Brain microvascular endothelial cell (primary cell): ENCODE measurements around the gene VAX1.

Source experiments
- DNase-seq: peaks from one replicate; pipeline ENCODE4 v3.0.0-alpha.2; 2020
- H3K27ac ChIP-seq: fragments of 250-450 bp; sonication (Bioruptor Pico); 2 replicates; pipeline ENCODE4 v1.5.1; 2020; ENCODE audit warnings: mild to moderate bottlenecking, moderate library complexity
- H3K27me3 ChIP-seq: fragments of 250-450 bp; sonication (Bioruptor Pico); replicated peaks from 2 replicates; pipeline ENCODE4 v1.5.1; 2020; ENCODE audit warnings: mild to moderate bottlenecking
- H3K36me3 ChIP-seq: fragments of 250-450 bp; sonication (Bioruptor Pico); replicated peaks from 2 replicates; pipeline ENCODE4 v1.5.1; 2020; ENCODE audit warnings: mild to moderate bottlenecking
- H3K4me3 ChIP-seq: 2 replicates; pipeline ENCODE4 v1.5.1; 2011; ENCODE audit warnings: low read depth, mild to moderate bottlenecking, control low read depth, low read length, moderate library complexity
- in situ Hi-C: cut with HindIII; loops from 2 replicates; pipeline ENCODE4 v1.10.0; 2017; ENCODE audit warnings: low sequenced_read_pairs, low pct_ligation_motif_present
- TF ChIP-seq, protein P1 (sequence below): IDR thresholded peaks from 2 replicates; pipeline ENCODE4 v1.5.1; 2011; ENCODE audit warnings: low read depth, mild to moderate bottlenecking, moderate library complexity, low read length, control low read depth, inconsistent platforms; ENCODE audit errors: missing control alignments

VAX1 gene

DNA sequence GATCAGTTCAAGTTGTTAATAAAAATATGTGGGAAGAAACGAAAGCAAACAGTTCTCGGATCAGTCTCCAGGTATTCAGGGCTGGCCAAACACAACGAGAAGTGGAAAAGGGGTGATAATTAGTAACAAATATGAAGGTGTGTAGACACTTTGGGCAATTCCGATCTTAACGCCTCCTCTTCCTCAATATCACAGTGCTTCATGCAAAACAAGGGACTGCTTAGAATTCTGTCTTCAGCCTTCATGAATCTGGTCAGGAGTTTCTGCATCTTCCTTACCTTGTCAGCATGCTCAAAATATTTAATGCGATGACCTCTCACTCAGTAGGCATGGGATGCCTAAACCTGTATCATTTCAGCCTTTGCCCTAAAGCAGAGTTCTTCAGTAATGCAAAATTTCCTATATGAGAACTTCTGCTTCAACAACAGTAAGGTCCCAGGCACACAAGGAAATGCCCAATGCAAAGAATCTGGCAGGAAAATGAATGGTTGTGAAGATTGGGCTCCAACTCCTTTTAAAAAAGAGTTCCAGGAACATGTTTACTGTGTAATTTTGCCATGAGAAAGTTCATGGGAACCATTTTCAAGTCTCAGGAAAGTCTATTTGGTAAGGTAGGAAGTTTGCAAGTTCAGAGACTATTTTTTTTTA, 23.4 kb upstream of the VAX1 start:
- Histone ChIP-seq H3K36me3 (no peaks in the 10 kb centered on the region), H3K27me3 (peaks cover 86% of the 10 kb centered on the region), H3K4me3 (no peak overlapping the region), H3K27ac (no peak overlapping the region)
- in situ Hi-C loops, result loop anchor here (25.0 kb wide), 2 partner anchors 349 to 474 kb away; no protein-coding TSS in a partner anchor
- TF ChIP-seq, protein P1, sequence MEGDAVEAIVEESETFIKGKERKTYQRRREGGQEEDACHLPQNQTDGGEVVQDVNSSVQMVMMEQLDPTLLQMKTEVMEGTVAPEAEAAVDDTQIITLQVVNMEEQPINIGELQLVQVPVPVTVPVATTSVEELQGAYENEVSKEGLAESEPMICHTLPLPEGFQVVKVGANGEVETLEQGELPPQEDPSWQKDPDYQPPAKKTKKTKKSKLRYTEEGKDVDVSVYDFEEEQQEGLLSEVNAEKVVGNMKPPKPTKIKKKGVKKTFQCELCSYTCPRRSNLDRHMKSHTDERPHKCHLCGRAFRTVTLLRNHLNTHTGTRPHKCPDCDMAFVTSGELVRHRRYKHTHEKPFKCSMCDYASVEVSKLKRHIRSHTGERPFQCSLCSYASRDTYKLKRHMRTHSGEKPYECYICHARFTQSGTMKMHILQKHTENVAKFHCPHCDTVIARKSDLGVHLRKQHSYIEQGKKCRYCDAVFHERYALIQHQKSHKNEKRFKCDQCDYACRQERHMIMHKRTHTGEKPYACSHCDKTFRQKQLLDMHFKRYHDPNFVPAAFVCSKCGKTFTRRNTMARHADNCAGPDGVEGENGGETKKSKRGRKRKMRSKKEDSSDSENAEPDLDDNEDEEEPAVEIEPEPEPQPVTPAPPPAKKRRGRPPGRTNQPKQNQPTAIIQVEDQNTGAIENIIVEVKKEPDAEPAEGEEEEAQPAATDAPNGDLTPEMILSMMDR, result no peak
- no peak for DNase-seq

DNA sequence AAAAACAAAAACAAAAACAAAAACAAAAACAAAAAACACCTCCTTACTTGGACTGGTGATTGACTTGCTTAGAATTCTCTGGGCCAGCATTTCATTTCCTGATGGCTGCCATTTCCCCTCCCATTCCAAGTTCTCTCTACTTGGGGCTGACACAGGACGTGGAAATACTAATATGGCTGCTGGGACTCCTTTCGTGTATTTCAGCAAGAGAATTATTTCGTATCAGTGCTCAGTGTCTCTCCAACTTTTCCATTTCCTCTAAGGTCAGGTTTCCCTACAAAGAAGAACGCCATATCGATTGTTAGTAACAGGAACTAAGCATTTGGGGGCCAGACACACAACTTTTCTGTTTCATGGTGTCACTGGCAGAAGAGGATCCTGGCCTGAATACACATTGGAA, 22.5 kb upstream of the VAX1 start:
- H3K4me3 ChIP-seq, result no peak overlapping the region
- no peak for DNase-seq
- peaks cover 77% of the 10 kb centered on the region for H3K27me3 ChIP-seq
- no peak overlapping the region for H3K27ac ChIP-seq
- H3K36me3 ChIP-seq, result no peaks in the 10 kb centered on the region
- in situ Hi-C loops, result loop anchor here (25.0 kb wide), 2 partner anchors 348 to 473 kb away; no protein-coding TSS in a partner anchor
- TF ChIP-seq, protein P1, result no peak

DNA sequence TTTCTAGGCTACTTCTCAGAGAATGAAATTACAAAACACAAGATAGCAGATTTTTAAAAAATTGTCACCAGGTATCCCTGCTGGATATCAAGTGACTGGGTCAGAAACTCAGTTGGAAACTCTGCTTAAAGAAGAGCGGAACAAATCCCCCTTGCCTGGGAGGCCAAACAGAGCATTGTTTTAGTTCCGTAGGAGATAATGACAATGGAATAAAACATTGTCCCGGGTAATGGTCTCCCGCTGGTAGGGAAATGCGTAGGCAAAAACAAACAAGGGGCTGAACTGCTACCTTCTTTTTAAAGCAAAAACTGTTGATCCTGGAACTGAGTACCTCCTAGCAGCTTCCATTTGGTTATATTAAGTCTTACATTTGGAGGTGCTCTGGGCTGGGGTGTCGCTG, 21.3 kb upstream of the VAX1 start:
- Histone ChIP-seq H3K4me3 (no peak overlapping the region), H3K27ac (no peak overlapping the region), H3K36me3 (no peaks in the 10 kb centered on the region), H3K27me3 (peaks cover 66% of the 10 kb centered on the region)
- in situ Hi-C loops, result loop anchor here (25.0 kb wide), 2 partner anchors 347 to 472 kb away; no protein-coding TSS in a partner anchor
- DNase-seq, result no peak
- TF ChIP-seq, protein P1, result no peak

DNA sequence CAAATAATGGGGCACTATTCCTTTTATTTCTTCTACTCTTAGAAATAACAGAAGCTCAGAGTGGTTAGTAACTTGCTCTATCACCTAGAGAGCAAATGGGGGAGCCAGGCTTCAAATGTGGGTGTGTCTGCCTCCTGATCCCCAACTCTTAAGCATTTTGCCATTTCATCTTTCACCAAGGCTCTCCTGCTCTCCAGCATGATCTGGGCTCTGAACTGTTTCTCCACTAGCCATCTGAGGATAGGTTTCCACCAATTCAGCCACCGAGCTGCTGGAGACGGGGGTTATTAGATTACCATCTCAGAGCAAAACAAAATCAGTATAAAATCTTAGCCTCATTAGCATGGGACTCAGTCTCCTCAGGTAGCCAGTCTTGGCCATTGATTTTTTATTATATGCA, 20.2 kb upstream of the VAX1 start:
- no peak for DNase-seq
- in situ Hi-C loops, result loop anchor here (25.0 kb wide), 2 partner anchors 346 to 471 kb away; no protein-coding TSS in a partner anchor
- no peak overlapping the region for H3K27ac ChIP-seq
- H3K27me3 ChIP-seq, result peaks cover 55% of the 10 kb centered on the region
- TF ChIP-seq, protein P1, result no peak
- H3K4me3 ChIP-seq, result no peak overlapping the region
- no peaks in the 10 kb centered on the region for H3K36me3 ChIP-seq

DNA sequence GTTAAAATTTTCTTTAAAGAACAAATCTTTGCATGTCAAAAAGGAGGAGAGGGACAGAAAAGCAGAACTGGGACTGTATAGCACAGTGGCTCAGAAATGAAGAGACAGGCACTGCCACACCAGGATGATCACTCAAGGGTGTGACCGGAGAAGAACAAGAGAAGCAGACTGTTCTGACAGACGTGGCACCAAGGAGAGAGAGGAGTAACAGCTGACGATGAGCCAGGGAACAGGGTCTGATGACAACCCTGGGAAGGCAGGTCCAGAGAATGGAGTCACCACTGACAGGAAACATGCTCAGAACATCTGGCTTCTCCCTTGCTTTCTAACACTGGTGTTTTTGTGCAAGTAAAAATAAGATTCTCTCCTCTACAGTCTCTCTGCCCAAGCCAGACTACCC, 14.6 kb upstream of the VAX1 start:
- in situ Hi-C loops, result loop anchor here (25.0 kb wide), 2 partner anchors 340 to 465 kb away; no protein-coding TSS in a partner anchor
- TF ChIP-seq, protein P1, result no peak
- no peak overlapping the region for H3K4me3 ChIP-seq
- H3K36me3 ChIP-seq, result no peaks in the 10 kb centered on the region
- H3K27ac ChIP-seq, result no peak overlapping the region
- H3K27me3 ChIP-seq, result peaks cover 5% of the 10 kb centered on the region
- no peak for DNase-seq
